Kidney glomerular epithelial cell (primary cell): ENCODE results near the gene KCNIP1.

ENCODE experiments used
- DNase-seq: peaks from one replicate; lab custom pipeline; 2025; lab: John Stamatoyannopoulos, UW

The KCNIP1 gene

DNA sequence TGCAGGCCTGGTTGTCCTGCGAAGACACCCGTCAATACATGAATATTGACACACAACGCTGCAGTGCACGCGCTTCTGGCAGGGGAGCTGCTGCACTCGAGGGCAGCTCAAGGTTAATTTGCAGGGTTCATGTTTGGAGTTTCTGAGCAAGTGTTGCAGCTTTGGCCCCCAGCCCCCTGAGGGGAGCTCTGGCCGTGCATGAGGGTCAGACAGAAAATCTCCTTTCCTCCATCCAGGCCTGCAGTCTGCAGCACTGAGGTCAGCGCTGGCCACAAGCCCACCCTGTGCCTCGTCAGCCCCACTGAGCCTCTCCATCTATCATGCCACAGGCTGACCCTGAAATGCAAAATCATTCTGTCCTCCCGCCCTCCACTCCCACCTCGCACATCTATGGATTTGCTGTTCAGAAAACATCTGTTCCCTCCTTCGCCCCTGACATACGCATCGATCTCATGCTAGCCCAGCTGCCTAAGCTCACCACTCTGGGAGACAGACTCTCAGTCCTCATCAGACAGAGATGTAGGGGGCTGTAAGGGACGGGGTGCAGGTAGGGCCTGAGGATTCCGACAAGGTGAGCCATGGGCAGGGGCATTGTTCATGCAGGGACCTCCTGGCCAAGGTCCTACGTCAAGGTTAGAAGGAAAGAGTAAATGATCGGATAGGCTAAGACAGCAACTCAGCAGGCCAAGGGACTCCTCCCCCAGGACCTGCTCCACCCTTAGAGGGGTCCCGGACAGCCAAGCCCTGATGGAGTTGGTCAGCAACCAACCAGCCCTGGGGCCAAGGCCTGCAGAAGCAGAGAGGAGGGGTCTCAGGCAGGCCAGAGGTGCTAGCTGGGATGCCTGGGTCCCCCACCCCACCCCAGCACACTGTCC is 125.1 kb downstream of the KCNIP1 start:
- DNase-seq: no peak

DNA sequence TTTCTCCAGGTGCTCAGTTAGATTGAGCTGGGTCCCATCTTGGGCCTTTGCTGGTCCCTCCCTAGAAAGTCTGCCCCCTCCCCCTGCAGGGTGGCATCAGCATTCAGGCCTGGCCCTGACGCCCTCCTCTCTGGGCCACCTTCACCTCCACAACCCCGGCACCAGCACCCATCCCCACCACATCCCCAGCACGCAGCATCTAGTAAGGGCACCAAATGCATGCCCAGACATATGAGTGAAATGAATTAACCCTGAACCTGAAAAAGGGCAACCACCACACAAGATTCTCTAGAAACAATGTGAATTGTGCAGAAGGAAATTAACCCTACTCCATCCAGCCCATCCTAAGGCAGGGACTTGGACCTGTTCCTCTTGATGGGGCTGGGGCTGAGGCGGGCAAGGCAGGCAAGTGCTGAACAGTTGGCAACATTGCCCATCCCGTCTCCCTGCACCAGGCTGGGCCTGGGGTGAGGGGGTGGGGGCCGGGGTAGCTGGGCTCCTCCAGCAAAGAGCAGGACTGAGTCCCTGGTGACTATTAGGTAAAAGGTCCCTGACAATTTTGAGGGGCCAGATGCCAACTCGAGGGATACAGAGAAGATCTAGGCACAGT is 125.9 kb downstream of the KCNIP1 start:
- DNase-seq: no peak

DNA sequence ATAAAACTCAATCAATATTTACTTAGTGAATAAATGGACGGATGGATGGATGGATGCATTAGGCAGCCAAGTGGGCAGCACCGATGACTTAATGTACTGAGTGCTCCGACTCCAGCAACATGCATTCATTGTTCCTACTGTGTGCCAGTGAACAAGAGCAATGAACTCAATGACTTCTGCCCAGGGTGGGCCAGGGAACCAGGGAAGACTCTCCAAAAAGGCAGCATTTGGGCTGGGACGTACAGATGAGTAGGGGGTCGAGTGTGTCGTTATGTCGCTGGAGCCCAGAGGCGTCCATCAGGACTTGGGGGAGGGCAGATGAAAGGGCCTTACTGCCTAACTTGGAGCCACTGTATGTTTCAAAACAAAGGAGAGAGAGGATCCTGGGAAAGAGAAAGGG is 126.4 kb downstream of the KCNIP1 start:
- DNase-seq: no peak

DNA sequence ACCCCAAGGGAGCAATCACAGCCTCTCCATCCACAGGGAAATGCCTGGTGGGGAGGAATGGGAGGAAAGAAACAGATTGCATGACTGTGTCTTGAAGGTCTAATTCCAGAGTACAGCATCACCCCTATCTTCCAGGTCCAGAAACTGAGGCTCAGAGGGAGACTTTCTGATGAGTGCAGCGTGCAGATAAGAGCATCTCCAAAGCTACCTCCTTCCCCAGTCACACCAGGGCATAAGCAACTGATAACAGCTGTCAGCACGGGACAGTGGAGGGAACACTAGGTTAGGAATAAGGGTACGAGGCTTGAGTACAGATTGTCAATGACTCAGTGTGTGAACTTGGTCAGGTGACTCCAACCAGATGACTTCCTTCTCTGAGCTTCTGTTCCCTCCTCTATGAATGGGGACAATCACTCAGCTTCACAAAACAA is 126.9 kb downstream of the KCNIP1 start:
- DNase-seq: no peak

DNA sequence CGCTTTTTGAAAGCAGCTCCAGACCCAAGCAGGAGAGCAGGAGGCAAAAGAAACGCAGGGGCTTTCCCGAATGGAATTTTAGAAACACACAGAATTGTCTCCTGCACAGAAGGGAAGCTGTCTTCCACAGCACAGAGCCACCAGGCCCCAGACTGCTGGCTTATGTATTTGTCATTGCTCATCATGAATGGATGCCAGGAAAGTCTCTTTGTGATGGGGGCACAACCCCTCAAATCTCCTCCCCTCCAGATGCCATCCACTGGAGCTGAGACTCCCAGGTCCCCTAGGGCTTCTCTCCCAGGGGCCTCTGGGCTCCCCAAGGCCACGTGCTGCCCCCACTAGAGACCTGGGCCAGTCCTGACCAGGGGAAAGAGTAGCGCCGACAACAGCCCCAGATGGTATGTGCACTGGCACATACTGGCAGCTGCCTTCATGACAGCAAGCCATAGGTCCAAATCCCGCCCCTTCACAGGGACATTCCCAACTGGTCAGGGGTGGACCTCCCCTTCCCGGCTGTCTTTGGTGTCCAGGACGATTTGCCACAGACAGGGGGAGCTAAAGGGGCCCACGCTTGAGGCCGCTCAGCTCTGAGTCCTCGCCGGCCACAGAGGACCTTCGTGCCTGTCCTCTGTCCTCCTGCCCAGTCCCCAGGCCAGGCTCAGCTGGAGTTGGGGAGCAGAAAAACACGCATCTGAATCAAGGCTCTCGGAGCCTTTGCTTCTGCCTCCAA is 127.8 kb downstream of the KCNIP1 start:
- no peak for DNase-seq

DNA sequence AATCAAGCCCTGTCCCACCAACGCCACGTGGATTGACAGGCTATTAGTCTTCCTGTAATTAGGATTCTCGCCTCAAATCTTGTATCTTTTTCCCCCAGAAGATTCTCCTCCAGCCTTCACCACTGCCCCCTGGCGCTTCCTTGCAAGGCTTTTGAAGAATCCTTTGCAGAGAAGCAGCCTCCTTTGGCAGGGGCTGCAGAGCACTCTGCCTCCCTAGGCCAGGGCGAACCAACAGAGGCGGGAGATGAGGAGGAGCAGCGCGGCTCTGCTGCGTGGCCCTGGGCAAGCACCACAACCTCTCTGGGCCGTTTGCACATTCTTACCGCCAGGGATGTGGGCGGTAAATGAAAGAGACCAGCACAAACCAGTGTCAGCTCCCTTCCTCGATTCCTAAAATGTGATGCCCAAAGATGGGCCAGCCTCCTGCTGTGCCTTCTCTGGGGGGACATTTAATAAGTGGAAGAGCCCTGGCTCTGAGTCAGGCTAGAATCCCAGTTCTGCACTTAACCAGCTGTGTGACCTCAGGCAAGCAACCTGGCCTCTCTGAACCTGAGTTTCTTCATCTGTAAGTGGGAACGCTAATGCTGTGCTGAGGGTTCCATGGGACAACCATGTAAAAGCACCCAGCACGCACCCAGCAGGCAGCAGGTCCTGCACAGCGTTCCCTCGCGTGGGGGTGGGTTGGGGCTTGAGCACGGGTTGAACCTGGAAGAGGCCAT is 128.6 kb downstream of the KCNIP1 start:
- DNase-seq: no peak

DNA sequence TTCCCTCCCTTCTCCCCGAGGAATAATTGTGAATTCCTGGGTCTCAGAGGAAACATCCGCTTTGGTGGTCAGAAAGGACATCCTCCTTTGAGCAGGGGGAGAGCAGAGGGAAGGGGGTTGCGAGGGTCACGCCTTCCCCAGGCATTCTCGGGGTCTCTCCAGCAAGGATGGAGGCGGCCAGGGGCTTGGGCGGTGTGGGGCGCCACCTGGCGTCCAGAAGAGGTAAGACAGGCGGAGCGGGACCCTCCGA is 129.1 kb downstream of the KCNIP1 start:
- no peak for DNase-seq

DNA sequence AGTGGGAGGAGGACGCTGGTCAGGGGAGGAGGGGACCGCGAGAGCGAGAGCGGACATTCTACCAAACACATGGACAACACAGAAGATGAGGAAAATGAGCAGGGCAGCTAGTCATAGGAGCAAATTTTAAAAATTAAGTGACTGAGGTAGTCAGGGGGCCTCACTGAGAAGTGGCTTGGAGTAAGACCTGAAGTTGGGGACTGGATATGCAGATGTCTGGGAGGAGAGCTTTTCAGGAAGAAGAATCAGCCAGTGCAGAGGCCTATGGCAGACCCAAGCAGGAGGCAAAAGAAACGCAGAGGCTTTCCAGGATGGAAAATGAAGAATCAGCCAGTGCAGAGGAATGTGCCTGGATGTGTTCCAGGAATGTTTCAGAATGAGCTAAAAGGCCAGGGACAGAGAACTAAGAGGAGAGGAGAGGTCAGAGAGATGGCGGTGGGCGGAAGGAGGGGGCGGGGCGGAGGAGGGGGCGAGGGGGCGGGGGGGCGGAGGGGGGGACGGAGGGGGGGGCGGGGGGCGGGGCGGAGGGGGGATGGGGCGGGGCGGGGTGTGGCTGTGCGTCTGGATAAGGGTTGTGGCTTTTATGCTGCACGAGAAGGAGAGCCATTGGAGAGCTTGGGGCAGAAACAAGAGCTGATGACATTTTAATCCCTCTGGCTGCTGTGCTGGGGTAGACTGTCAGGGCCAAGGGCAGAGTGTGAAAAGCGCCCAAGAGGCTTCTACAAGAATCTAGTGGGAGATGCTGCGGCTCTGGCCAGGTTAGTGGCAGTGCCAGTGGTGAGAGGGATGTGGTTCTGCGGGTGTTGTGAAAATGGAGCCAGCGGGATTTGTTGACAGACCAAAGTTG is 129.6 kb downstream of the KCNIP1 start:
- peak; percentile 94 for DNase-seq

DNA sequence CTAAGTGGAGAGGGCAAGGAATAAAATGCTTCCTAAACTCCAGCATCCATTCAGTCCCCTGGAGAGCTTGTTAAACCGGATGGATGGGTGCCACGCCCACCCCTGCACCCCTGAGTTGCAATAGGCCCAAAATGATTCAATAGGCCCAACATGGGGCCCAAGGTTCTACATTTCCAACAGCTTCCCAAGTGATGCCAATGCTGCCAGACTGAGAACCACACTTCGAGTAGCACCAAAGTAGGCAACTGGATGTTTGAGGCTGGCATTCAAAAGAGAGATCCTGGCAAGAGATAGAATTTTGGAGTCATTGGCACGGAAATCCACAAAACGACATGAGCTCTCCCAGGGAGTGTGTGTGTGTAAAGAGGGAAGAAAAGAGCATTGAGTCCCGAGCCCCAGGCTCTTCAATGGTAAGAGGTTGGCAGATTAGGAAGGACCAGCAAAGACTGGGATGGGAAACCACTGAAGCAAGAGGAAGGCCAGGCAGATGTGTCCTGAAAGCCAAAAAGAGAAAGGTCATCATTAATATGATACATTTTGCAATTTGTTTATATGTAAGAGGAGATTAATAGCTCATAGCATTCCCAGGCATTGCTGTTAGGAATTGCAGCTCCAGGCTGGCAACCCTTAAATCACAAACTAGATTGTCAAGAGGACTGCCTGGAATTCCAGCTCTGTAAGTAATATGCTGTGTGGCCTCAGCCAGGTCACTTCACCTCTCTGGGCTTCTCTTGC is 130.6 kb downstream of the KCNIP1 start:
- no peak for DNase-seq

DNA sequence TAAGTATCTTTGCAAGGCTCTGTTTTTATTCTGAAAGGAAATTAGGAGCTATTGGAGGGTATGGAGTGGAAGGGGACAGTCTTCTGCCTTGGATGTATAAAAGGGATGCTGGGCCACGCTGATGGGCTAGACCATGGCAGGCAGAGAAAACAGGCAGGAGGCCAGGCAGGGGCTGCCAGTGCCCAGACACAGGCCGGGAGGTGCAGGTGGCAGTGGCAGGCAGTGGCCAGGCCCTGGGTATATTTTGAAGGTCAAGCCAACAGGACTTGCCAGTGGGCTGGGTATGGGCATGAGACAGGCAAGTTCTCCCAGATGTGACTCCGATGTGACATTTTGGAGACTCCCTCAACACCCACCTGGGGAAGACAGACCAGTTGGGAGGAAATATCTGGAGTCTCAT is 131.9 kb downstream of the KCNIP1 start:
- no peak for DNase-seq

DNA sequence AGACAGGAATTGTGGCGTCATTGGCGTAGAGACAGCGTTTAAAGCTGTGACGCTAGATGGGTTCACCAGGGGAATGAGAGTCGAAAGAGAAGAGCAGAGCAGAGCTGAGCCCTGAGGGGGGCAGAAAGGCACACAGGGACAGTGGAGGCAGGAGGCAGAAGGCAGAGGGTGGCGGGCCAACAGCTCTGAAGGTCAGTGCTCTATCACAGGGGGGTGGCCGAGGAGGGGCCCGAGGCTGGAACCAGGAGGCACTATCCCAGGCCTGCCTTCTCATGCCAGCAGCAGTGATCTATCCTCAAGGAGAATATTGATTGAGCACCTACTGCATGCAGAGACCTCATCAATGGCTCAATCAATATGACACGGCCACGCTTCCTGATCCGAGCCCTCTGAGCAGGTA is 132.4 kb downstream of the KCNIP1 start:
- DNase-seq: no peak

DNA sequence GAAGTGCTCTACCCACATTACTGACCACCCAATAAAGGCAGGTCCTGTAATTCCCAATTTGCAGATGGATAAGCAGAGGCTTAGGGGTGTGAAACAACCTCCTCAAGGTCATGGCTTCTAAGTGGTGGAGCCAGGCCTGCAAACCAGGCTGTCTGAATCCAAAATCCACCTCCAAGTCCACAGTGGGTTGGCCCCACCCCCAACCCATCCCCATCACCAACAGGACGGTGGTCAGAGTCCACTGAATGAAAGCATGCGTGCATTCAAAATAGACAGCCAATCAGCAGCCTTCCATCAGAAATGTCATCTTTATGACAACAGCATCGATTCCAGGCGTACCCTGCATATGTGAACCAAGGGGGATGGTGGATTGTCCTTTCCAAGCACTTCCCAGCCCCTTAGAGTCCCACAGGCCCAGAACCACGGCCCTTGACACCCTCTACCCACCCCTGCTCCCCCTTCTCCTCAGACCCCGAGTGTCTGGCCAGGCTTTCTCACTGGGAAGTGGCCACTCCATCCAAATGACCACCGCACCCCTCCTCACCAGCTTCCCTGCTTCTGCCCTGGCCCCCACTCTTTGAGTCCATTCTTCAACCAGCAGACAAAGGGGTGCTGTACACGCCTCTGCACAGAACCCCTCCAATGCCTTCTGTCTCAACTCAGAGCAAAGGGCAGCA is 133.1 kb downstream of the KCNIP1 start:
- no peak for DNase-seq

DNA sequence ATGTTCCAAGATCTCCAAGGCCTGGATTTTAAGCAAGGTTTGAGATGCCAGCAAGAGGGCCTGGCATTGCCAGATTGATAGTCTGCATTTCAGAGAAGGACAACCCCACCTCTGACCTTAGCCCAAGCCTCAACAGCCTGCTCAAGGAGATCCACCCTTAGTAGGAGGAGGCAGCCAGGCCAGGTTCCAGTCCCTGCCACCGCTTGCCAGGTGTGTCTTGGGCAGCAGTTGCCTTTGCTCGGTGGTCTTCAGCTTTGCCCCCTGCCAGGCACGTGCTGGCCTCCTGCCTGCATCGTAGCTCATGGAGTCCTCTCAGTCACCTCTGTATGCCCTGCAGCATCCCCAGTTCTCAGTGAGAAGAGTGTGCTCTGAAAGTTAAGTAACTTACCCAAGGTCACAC is 134.2 kb downstream of the KCNIP1 start:
- DNase-seq: no peak

DNA sequence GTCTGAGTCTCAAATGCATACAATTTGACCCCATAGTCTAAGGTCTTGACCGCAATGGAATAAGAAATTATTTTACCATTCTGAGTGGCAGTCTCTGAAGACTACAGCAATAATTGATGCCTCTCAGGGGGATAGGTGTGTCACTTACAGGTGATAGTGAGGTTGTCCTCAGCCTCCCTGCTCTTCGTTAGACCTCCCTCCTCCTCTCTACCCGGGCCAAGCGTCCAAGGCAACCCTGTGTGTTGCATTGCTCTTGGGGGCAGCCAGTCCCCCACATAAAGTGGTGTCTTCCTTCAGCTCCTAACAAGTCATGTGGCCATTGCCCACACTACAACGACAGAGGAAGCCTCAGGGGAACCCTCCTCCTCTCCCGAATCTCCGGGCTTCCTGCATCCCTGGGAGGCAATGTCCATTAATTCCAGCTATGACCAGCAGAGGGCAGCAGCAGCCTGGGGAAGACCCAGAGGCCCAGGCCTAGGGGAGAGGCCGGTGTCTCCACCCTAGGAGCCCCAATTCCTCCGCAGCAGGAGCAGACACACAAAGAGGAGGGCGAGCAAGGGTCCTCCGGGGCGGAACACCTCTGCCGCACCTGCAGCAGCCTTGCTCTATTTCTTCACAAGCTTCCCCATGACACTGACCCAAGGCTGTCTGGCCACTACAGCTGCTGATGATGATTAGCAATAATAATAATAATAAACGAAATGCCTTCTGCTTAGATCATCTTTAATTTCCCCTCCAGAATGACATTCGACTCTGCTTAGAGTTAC is 134.8 kb downstream of the KCNIP1 start:
- DNase-seq: peak; percentile 49

DNA sequence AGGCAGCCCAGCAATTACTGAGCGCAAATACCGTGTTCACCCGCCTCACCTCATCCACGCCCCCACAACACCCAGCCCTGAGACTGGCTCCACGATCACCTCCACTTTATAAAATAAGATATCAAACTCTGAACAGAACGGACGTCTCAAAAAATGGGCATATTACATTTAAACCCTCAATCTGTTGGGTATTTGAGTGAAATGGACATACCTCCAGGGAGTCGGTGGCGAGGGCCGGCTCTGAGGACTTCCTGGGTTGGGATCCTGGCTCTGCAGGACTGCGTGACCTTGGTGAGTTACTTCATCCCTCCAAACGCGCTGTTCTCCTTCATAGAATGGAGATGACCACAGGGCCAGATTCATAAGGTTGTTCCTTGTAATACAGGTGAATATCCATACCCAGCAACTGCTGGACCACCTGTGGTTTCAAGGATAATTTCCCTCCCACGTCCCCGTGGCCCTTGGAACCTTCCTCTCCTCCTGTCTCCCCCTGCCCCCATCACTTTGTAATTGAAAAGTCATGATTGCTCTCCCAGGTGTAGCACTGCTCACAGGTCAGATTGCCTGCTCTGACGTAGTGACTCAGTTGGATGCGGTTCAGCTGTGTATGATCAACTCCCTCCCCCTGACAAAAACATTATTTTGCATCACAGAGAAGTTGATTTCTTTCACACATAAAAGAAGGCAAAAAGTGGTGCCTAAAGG is 135.6 kb downstream of the KCNIP1 start:
- DNase-seq: no peak

DNA sequence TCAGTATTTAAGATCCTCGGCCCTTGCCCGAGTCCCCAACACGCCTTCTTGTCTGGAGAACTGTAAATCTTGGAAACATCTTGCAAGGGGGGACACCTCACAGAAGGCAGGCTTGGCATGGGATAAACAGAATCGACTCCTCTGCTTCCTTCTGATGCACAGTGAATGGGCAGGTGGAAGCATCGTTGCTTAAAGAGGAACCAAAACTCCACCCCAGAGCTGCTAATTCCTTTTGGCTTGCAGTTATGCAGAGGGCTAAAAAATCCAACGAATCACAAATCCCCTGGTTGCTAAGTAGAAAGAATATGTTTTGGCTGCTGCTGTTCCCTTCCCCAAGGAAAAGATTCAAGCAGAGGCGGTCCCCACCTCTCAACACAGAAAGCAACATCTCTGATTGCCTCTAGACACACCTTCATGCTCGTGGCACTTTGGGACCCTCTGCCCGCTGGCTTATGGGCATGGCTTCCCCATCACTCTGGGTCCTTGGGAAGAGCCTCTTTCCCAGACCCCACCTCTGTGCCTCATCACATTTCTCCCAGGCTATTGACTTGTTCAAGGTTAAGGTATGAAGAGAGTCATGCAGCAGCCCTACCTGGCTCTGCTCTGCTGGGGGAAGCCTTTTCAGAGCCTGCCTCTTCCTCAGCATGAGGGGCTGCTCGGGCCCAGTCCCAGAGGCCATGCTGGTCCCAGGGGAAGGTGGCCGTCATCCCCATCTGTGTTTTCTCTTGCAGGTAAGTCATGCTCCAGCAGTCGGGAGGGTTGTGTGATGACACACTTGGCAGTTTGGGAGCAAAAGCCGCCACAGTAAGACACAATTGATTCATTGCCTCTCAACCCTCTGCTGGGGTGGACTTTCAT is 137.1 kb downstream of the KCNIP1 start:
- no peak for DNase-seq

DNA sequence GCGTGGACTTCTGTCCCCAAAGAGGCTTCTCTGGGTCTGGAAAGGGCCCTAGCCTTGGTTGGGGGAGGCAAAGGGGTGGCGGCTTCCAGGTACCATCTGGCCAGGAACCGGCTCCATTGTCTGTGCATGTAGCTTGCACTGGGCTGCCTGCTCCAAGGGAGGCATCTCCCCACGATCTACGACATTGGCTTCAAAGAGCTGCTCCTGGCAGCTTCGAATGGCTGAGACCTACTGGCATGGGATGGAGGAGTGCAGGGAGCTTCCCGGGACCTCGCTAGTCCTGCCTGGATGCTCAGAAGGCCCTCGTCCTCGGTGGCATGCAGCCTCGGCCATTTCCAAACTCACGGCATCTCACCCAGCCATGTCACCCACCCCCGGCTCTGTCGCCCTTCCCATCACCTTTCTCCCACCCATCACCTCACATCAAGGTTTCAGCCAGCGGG is 137.8 kb downstream of the KCNIP1 start:
- DNase-seq: no peak
